DMS114 treated with DMSO at 0.1 percent for 48 hours (cell line): ENCODE measurements around the gene TLK2.
"Not testable (repeated sequence)": the region's sequence is repeated elsewhere in the genome, so short reads cannot be mapped to it uniquely, and the experiment has no call there.

ENCODE experiments used
- DNase-seq: peaks from one replicate; lab custom pipeline; 2025; ENCODE audit not compliant: unreplicated experiment; lab: John Stamatoyannopoulos, UW

TLK2 gene

DNA sequence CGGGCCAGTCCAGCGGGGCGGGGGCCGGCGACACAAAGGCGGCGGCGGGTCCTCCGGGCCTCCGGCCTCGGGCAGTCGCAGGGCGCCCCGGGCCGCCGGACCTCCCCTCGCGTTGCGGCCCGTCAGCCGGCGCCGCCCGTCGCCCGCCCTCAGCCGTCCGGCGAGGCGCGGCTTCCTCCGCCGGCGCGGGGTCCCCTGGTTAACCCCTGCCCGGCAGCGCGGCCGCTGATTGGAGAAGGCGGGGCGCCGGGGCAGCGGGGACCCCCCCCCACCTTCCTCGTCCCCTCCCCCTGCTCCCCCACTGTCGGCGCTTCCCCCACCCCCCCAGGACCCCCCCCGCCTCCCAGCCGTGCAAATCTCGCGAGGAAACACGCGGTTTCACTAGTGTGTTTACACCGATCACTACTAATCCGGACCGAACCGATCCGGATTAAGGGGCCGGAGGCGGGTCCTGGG lies at the start of gene TLK2:
Gene TLK2, plus strand, starts transcription at position 402 of the 456 bp plus-strand sequence. CDS start 2,301 bp downstream, outside the sequence.
- peak; percentile 18 for DNase-seq

DNA sequence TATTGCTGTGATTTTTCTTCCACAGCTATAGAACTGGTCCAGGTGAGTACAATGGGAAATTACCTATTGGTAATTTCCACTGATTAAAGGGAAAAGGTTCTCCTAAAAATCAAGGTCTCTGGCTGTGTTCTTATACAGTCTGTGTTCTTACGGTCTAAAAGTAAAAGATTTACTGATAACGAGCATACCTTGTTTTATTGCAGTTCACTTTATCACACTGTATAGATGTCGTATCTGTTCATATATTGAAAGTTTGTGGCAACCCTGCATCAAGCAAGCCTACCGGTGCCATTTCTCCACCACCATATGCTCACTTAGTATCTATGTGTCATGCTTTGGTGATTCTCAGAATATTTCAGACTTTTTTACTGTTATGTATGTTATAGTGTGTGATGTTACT lies 43.4 kb upstream of the TLK2 start:
- not testable (repeated sequence) for DNase-seq

DNA sequence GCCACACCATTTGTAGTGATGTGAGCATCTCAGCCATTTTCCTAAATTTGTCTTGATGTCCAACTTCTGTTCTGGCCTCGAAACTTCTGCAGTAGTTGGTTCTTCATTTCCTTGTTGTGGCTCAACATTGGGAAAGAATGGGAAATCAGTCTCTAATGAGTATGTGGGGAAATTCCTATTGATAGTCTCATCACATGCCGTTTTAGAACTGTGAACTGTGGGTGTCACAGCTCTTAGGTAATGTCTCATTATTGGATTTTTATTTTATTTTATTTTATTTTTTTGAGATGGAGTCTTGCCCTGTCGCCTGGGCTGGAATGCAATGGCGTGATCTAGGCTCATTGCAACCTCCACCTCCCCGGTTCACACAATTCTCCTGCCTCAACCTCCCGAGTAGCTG lies 37.4 kb upstream of the TLK2 start:
- not testable (repeated sequence) for DNase-seq

DNA sequence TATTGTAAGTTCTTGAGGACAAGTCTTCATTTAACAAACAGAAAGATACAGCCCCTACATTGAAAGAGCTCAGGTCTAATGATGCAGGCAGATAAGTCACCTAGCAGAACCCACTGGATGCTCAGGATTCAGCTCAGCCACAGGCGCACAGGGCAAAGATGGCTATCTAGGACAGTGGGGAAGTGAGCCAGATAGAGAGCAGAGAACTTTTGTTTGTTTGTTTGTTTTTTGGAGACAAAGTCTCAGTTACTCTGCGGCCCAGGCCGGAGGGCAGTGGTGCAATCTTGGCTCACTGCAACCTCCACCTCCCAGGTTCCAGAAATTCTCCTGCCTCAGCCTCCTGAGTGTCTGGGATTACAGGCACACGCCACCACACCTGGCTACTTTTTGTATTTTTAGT lies 34.6 kb upstream of the TLK2 start:
- no peak for DNase-seq

DNA sequence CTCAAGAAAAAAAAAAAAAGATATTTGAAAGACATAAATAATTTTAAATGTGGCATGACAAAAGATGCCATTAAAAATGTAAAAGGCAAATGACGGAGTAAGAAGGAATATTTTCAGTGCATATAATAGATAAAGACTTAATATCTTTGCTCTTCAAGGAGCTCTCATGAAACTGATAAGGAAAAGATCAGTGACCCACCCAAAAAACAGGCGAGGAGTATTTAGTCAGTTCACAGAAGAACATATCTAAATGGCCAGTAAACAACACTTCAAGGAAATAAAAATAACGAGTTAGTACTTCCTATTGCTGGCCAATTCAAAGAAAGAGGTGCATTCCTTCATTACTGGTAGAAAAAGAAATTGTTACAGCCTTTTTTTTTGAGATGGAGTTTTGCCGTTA lies 32.8 kb upstream of the TLK2 start:
- DNase-seq, result not testable (repeated sequence)

DNA sequence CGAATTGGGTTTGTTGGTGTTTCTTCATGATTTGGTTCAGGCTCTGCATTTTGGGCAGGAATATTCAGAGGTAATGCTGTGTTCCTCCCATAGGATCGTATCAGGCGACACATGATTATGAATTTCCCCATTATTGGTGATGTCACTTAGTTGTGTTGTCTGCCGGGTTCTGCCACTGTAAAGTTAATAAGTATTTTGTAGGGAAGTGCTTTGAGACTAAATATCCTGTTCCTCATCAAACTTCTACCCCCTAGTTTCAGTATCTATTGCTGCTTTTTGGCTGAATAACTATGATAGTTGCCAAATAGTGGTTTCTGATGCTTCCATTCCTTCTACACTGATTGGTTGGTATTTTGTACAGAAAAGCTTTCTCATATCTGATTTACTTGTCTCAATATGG lies 26.4 kb upstream of the TLK2 start:
- not testable (repeated sequence) for DNase-seq

DNA sequence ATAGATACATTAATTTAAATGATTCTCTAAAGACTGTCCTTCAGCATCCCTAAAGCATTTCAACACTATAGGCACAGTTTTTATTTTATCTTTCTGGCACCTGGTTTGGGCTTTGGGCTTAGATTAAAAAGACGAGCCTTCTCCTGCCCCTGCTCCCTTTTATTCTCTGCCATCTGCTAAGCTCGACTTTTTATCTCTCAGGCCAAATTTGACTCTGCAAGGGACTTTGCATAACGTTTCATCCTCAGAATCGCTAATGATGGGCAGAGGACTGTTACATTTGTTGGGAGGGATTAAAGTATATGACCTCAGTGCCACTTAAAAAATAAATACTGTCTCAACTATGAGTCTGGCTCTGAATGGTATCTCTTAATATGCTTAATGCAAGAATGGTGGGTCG lies 25.6 kb upstream of the TLK2 start:
- not testable (repeated sequence) for DNase-seq

DNA sequence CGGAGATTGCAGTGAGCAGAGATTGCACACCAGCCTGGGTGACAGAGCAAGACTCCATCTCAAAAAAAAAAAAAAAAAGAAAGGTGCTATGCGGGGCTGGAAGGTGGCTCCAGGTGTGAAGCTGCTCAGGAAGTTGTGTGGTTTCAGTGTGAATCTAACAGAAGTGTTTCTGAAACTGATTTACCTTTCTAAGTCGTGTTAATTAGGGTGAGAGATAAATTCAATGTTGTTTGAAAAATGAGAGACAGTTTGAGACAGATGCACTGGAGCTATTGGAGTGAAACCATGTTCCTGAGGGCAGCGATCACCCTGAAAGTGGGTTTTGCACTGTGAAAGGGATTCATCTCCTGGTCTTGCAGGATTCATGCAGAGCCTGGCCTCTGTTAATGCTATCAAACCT lies 25.0 kb upstream of the TLK2 start:
- not testable (repeated sequence) for DNase-seq

DNA sequence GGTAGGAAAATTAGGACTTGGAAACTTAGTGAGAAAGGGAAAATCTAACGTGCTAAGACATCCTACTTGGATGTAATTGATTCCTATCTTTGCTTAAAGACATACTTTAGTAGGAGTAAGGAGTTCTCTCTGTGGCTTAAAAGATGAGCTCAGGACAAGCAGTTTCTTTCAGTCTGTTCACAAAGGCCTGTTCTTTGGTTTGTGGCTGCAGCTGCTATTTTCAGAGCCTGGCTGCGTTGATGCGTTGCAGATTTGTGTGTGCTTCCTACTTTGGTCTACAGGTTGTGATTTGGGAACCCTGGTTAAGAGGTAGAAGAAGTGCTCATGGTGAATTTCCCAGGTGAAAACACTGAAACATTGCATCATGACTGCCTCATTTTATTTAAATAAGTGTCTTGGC lies 24.5 kb upstream of the TLK2 start:
- not testable (repeated sequence) for DNase-seq

DNA sequence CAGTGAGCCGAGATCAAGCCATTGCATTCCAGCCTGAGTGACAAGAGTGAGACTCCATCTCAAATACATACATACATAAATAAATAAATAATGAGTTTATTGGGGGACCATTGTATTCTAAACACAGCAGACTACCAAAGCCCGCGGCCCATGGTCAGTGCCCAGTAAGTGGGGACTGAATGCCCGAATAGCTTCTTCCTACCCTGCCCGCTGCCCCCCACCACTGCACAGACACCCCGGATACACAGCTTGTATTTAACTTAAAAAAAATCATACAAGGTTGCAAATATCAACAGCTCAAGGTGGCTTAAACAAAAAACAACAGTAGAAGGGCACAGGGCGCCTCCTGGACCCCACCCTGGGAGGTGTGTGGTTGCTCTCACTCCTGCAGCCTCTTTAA lies 22.6 kb upstream of the TLK2 start:
- DNase-seq, result no peak

DNA sequence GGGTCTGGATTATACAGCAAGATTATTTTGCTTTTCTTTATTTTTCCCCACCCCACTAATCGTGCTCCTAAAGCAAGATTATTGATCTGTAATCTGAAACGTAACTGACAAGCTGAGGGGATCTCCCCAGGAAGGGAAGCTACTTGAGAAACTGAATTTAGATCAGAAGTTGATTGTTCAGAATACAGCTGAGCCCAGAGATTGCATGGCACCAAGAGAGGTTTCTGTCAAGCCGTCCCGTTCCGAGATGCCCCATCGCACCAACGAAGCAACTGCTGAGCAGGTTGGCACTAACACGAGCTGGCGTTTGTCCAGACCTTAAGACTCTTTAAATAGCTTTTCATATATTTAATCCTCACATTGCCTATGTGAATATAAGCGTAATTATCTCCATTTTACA lies 20.1 kb upstream of the TLK2 start:
- not testable (repeated sequence) for DNase-seq

DNA sequence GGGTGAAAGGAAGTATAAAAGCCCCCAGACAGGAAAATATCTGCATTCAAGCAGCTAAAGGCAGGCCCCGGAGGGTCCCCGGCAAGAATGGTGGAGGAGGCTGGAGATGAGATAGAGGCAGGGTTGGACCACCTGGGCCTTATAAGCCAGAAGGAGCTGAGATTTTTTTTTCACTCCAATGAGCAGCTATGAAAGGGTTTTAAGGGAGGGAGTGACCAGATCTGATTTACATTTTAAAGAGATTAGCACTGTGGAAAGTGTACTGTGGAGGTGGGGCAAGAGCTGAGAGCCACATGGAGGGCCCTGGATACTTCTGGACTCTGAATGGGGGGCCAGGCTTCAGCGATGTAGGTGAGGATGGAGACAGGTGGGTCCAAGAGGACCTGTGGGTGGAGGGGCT lies 14.2 kb upstream of the TLK2 start:
- DNase-seq, result not testable (repeated sequence)

DNA sequence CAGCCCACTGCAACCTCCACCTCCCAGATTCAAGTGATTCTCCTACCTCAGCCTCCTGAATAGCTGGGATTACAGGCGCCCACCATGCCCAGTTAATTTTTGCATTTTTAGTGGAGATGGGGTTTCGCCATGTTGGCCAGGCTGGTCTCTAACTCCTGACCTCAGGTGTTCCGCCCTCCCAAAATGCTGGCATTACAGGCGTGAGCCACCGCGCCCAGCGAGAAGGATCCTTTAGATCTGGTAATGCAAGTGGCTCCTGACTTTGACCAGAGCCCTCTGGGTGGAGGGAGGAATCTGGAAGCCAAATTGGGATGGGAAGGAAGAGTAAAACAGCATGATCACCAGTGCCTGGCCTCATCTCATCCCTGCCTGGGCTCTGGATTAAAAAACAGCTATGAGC lies 13.4 kb upstream of the TLK2 start:
- DNase-seq, result not testable (repeated sequence)

DNA sequence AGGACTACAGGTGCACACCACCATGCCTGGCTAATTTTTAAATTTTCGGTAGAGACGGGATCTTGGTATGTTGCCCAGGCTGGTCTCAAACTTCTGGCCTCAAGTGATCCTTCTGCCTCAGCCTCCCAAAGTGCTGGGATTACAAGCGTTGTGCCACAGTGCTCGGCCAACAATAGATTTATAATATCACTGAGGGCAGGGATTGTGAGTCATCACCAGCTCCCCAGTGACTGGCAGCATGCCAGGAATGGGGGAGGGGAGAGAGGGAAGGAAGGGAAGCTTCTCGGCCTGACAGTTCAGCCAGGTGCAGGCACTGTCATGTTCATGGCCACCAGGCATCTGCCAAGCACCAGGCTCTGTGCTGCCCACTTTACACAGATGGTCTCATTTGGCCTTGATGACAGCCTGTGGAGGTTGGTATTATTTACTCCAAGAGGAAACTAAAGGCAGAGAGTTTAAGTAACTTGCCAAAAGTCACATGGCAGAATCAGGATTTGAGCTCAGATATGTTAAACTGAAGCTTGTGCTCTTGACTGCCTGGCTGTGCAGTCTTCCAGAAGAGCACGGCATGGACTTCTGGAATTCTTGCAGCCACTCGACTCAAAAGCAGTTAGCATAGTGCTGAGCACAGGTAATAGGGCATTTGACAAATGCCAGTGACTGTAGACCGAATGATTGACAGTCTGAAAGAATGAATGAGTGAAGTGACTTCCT lies 7.8 kb upstream of the TLK2 start:
- DNase-seq, result not testable (repeated sequence)

DNA sequence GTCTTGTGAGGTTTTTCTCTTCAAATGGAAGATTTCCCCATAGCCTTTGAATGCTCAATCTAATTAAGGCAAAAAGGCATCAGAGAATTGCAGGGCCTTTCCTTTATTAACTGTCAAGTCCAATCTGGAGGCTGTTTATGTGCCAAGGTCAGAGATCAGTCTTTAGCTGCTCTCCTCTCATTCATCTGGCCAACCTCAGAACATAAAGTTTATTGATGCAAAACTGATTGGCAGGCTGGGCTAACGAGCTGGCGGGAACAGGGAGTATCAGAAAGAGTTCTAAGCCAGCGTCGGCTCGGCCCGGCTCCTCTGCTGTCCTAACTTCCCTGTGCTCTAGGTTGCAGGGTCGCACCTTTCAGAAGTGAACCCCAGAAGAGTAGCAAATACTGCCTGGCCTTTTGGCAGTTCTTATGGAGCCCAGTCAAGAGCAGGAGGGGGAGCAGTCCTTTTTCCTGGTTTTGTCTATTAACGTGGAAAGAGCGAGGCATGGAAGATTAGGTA lies 7.2 kb upstream of the TLK2 start:
- DNase-seq, result not testable (repeated sequence)

DNA sequence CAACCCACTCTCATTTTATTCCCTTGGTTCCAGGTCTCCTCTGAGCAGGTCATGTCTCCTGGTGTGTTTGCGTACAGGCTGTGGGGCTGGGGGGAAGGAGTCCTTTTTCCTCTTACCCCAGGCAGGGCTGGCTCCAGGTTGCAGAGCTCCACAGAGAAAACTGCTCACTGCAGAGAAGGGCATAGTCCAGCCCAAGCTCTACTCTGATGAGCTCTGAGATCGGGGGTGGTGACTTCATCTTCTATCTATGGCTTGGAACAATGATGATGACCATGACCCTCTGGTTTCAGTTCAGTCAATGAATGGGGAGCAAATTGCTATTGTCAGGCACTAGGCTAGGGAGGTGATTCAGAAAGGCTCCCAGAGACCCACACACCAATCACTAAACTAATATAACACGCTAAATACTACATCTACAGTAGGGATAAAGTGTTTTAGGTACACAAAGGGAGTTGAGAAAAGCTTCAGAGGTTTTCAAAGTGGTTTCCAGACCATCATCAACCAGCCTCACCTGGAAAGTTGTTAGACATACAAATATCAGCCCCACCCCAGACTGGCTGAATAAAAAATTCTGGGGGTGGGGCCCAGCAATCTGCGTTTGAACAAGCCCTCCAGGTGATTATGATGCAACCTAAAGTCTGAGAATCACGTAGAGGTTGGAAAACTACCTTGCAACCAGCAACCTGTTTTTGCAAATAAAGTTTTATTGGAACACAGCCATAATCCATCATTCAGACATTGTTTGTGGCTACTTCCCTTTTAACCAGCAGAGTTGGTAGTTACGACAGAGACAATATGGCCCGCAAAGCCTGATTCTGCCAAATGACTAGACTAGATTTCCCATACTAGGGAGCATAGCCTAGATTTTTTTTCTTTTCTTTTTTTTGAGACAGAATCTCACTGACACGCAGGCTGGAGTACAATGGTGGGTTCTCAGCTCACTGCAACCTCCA lies 5.3 kb upstream of the TLK2 start:
- DNase-seq, result not testable (repeated sequence)

DNA sequence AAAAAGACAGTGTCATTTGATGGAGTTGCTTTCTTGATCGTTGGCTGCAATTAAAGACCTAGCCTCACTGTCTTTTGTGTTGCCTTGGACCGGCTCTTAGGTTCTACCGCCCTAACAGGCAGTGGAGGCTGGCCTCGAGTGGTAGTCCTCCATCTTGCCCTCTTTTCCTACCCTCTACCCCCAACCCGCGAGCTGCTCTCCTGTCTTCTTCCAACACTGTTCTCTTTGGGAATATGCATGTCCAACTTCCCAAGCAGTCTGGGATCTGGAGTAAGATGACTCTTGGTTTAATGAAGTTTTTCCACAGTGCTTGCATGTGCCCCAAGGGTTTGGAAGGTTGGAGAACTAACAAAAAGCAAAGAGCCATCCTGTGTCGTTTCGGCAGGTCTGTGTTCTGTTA lies 1.5 kb upstream of the TLK2 start:
- DNase-seq, result not testable (repeated sequence)

DNA sequence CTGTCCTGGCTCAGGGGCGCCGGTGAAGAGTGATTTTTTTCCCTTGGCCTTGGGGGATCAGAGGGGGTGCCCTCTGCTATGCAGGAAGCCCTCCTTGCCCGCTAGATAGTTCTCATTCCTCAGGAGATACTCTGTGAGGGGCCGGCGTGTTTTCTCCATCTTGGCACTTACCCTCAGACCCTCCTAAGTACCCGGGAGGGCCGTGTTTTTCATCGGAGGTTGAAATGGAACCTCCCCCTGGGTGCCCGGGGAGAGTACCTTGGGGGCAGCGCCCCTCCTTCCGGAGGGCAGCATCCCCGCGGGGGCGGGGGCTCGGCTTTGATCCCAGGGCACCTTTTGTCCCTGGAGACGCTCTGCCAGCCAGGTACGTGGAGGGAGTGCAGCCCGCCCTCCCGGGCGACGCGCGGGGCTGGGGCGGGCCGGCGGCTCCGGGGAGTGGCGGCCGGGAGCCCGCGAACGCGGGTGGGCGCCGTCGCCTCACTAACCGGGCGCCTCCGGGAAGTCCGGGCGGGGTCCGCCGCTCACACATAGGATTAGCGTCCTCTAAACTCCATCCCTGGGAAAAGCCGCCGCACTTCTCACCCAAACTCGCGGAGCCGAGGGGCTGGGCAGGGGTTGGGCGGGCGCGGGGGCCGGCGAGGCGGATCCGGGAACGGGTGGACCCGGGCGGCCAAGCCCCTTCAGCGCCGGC lies 762 bp upstream of the TLK2 start:
- not testable (repeated sequence) for DNase-seq

DNA sequence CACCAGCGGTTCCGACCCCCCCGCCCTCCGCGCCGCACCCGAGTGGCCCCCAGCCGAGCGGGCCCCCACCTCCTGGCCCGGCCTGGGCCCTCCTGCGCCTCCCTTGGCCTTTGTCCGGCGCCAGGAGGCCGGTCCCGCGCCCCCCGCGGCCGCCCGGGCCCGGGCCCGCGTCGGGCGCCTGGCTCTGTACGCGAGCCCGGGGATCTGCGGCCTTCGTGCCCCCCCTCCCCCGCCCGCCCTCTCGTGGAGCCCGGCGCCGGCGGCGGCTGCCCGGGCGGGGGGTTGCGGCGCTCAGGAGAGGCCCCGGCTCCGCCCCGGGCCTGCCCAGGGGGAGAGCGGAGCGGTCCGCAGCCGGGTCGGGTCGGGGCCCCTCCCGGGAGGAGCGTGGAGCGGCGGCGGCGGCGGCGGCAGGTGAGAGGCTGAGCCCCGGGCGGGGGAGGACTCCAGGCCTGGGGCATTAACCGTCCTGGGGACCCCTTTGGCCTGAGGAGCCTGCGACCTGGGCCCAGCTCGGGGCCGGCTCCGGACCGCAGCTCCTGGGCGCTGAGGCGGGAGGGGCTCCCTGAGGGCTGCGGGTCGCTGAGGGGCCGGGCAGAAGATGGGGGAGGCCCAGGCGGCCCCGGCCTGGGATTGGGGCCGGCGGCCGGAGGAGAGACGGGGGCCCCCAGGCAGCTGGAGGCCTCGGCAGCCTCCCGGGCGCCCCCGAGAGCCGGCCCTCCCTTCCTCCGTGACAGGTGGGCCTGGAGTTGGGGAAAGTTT lies 434 bp downstream of the TLK2 start:
- not testable (repeated sequence) for DNase-seq

DNA sequence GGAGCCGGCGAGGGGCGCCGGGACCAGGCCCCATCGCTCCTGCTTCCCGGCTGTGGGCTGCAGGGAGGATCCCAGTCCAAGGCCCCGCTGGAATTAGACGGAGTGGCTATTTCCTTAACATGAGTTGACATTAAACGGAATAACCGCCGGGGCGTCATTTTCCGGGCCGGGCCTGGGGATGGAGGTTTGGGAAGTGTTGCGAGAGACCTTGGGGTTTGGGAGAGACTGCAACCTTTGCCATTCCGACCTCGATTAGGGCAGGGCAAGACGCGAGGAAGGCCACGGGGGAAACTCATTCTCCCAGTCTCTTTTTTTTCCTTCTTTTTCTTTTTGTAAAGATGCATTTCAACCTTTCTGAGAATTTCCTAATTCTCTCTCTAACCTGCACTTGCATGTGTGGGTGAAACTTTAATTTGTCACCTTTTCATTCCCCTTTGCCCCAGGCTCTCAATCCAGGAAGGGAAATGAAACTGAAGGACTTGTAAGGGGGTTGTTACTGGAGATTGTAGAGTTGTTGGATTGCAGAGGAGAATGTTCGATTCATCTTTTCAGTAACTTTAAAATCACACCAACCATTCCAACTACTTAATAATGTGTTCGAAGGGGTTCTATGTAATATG lies 1.1 kb downstream of the TLK2 start:
- not testable (repeated sequence) for DNase-seq
